GM04503 (cell line): ENCODE measurements around the gene EFCAB11.

Source experiments
- DNase-seq: peaks from one replicate; pipeline ENCODE4 v3.0.0-alpha.2; 2012; ENCODE audit warnings: low read depth

The EFCAB11 gene

GRCh38 chr14:89767131-89767530 is 187.4 kb downstream of the EFCAB11 start:
- no peak for DNase-seq

- DNase-seq, result no peak
These were observed 189.2 kb downstream of the EFCAB11 start for GRCh38 chr14:89765346-89765745.

DNA sequence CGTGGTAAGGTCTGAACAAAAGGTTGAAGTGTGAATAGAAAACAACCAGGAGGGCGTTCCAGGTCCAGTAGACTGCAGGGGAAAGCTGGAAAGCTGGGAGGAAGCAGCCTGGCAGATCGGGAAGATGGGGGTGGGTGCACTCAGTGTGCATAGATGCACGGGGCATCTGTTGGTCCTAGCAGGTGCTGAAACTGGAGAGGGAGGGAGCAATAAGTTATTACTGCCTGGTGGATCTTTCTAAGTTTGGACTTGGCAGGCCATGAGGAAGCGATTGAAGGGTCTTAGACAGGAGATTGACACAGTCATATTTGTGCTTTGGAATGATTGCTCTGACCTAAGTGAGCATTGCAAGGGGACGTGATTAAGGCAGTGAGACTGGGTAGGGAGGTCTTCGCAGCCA is 194.4 kb downstream of the EFCAB11 start:
- no peak for DNase-seq

DNA sequence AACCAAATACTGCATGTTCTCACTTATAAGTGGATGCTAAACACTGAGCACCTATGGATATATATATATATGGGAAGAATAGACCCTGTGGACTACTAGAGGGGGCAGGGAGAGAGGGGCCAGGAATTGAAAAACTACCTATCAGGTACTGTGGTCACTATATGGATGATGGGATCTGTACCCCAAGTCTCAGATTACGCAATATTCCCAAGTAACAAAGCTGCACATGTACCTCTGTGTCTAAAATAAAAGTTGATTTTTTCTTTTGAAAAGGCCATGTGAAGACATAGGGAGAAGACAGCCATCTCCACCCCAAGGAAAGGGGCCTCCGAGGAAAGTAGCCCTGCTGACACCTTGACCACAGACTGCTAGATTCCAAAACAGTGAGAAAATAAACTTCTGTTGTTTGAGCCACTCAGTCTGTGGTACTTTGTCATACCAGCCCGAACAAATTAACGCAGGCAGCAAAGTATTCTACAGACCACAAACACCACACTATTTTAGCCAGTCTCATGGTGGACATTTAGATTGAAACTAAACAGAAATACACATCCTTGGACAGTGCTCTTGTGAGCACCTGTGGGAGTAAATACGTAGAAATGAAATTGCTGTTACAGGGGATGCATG is 197.1 kb downstream of the EFCAB11 start:
- DNase-seq, result no peak

GRCh38 chr14:89755816-89756215 is 198.7 kb downstream of the EFCAB11 start:
- DNase-seq, result no peak

DNA sequence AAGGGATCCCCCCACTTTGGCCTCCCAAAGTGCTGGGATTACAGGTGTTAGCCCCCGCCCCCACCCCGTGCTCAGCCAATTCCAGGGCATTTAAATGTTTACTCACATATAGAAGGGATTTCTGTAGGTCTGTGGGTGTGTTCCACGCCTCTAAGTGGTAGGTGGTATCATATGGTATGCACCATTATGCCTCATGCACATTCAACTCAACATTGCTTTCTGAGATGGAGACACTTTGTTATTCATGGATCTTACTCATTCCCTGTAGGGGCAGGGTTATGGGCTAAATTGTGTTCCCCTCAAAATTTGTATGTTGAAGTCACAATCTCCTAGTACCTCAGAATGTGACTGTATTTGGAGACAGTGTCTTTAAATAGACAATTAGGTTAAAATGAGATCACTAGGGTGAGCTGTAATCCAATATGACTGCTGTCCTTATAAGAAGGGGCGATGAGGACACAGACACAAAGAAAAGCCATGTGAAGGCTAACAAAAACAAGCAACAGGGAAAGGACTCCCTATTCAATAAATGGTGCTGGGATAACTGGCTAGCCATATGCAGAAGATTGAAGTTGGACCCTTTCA is 200.6 kb downstream of the EFCAB11 start:
- no peak for DNase-seq

DNA sequence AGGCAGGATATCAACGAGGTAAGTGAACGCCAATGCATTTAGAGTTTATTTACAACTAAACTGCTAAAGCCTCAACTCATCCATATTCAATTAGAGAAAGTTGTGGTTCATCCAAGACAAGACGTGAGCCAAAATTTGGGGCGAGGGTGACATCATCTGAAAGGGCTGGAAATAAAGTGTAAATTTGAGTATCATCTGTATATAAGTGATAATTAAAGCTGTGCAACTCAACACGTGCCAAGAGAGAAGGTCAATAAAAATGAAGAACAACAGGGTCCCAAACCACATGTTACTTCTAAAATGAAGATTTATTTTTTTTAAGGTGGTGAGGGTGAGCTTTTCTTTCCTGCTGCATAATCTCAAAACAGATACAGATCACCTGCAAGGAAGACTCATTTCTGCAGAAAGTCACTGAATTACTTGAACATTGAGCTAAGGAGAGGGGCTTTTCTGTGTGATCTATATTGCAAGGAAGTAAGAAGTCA is 203.6 kb downstream of the EFCAB11 start:
- DNase-seq, result no peak

DNA sequence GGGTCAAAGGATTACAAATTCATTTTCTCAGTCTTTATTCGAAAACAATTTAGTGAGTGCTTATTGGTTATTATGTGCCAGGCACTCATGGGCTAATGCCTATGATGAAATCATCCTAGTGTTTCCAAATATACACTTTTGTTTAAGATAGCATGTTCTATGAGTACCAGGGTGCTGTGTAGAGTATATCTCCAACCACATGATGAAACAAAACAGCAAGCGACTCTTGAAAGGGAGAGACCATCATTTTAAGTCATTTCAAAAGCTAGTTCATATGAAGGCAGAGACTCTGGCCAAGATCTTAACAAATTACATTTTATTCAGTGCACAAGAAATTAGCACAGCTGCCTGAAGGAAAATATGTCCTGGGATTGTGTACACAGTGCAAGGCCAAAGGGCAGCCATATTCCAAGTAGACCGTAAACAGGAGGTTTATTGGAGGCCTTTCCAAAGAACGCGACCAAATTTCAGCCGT is 204.2 kb downstream of the EFCAB11 start:
- no peak for DNase-seq

DNA sequence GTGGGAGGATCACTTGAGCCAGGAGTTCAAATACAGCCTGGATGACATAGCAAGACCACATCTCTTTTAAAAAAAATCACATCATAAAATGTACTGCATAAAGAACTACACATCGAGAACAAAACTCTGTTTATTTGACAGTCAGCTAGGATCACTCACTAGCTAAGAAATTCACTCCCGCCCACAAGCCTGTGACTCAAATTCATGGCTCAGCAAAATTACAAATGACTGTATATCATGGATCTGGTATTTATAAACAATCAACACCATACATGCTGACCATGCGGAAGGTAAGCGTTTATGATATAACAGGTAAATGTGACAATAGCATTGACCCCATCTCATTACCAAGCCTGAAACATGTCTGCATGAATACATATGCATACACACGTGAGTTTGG is 206.5 kb downstream of the EFCAB11 start:
- no peak for DNase-seq

GRCh38 chr14:89747126-89747525 is 207.4 kb downstream of the EFCAB11 start:
- DNase-seq, result no peak

GRCh38 chr14:89746654-89747053 is 207.9 kb downstream of the EFCAB11 start:
- DNase-seq, result no peak

- DNase-seq, result no peak
These were observed 208.4 kb downstream of the EFCAB11 start for GRCh38 chr14:89746135-89746534.
